Dermis microvascular lymphatic vessel endothelial cell (primary cell): Measurements from ENCODE around the gene NR1H4. TPM values are rescaled to one million over a fixed set of nuclear protein-coding genes. Genes with fewer than 3 reads are reported as not detected.
"Not testable (repeated sequence)": the region's sequence is repeated elsewhere in the genome, so short reads cannot be mapped to it uniquely, and the experiment has no call there.

ENCODE experiments used
- DNase-seq, 2 donors: peaks; one replicate each; pipeline versions ENCODE4 v3.0.0 to v3.0.0-alpha.2; 2010; ENCODE audit warnings: low read depth in 2 of 2
- total RNA-seq: library from RNA; depleted of rRNA; stranded (reverse); fragments of >200 nt; gene quantifications from 2 replicates; pipeline ENCODE4 v1.2.1, GENCODE V29; 2014

Gene NR1H4
- total RNA-seq, 1 donor from 2014 or later: not detected

DNA sequence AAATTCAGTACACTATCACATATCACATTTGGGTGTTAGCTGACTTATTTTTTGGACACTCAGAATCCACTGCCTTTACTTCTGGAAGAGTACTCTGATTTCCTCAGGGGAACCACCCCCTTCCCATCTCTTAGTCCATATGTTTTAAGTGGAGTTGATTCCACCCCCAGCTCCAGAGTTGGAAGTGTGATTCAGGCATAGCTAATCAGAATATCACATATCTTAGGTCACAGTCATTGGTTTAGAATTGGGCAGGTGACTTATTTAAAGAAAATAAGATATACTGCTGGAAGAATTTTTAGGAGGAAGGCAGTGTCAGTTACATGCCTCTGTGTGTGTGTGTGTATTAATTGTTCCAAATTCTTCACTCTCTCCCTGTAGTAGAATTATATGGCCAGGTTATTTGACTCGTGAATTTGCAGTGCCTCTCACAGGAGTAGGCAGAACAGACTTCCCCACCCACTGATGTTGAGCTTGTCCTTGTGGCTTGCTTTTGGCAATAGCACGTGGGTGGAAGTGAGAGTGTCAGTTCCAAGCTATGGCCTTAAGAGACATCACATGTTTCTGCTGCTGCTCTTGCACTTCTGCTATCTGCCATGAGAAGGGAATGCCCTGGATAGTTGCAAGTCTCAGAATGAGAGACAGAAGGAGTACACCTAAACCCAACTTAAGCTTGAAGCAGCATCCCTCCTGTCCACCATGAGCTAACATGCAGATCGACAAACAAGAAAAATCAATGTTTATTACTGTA lies 93.4 kb downstream of the NR1H4 start:
- no peak for DNase-seq

DNA sequence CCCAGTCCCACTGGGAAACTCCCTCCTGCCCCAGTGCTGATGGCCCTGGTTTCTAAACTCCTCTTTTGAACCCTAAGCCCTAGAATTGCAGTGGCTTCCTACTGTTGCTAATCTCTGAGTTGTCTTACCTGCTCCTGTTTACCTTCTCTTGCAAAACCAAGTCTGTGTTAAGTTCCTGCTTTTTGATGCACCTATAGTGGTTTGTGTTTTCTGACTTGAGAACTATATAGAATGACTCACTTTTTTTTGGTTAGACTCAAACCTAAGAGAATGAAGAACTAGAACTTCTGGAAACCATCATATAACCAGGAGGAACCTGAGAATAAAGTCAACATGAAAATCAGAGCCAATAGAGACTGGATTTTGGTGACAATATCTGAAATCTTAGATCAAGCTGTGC lies 94.3 kb downstream of the NR1H4 start:
- DNase-seq: no peak

DNA sequence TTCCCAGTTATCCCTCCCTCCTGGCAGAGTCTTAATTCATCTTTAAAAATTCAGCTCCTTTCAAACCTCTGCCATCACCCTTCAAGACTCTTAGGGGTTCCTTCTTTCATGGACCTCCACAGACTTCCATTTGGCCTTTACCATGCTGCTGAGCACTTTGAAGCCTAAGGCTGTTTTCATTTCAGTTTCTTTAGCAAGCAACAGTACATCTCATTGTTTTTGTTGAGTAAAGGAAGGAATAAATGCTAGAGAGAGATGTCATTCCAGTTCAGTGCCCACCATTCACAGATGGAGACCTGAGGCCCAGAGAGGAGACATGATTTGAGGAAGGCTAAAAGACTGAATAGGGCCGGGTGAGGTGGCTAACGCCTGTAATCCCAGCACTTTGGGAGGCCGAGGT lies 98.5 kb downstream of the NR1H4 start:
- DNase-seq: no peak

DNA sequence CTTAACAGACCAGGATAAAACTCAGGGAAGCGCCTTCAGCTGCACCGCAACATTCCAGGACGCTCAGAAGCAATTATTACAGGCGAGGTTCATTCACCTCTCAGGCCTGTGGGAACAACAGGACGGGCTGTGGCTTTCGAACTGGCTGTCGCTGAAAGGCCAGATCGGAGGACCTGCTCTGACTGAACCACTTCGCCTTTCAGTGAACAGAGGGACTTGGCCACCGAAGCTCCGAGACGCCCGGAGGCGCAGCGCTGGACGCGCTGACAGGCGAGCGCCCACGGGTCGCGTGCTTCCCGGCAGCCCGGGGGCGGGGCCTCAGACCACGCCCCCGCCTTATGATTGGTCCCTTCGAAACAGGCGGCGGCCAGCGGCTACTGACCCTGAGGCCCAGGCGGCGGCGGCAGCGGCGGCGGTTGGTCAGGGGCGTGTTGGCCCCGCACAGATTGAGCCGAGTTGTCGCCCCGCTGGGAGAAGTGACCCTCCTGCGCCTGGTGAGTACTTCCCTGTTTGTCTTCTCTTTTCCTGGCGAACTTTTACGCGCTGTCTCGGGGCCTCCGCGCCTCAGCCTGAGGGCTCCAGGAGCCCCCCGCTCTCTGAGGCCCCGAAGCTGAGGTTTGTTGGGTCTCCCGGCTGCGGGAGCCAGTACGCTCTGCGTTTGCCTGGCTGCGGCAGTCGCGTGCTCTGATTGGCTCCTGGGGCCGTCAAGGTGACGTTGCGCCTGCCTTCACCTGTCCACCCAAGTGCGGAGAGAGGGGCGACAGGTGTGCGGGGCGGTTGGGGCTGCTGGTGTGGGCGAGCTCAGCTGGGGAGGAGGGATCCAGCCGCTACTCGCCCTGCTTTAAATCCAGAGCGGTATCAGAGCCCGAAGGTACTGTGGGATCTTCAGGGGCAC lies 99.9 kb downstream of the NR1H4 start, which contains the start of gene GAS2L3:
Gene GAS2L3, plus strand, starts transcription at position 393 of the 895 bp plus-strand sequence. CDS start 21,221 bp downstream, outside the sequence.
- DNase-seq: peak; percentile 63 to 94

DNA sequence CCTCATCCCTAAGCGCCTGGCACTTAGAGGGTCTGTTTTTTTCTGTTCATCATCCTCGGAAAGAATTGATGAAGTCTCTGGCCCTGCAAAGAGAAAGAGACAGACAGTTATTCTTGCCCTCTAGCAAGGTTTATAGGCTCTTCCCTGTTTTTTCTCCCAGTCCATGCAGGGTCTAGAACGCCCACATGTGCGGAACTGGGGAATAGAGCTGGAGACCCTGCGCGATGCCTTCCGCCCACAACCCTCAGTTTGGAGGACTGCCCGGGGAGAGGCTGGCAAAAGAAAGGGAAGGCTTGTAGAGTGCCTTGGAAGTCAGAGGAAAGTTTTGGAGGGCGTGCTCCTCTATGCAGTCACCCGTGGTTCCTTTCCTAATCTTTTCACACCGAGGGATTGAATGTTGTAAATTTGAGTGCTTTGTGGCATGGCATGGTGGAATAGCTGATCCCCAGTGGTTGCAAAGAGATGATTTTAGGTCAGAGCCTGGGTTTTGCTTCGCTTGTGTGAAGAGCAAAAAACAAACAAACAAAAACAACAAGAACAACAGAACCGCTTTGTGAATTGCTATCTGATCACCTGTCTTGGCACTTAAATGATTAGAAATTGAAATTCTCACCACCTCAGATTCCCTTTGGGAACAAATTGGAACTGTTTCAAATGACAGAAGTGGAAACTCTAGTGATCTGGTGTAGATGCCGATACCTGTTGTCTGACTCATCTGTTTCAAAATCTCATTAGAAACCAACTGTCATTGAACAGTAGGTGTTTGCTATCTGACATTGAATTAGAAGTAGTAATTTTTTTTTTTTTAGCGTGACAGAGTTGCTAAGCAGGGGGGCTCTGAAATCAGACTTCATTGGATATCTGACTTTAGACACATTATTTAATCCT lies 100.8 kb downstream of the NR1H4 start:
- peak in 1 of 2 donors; percentile 27 for DNase-seq

DNA sequence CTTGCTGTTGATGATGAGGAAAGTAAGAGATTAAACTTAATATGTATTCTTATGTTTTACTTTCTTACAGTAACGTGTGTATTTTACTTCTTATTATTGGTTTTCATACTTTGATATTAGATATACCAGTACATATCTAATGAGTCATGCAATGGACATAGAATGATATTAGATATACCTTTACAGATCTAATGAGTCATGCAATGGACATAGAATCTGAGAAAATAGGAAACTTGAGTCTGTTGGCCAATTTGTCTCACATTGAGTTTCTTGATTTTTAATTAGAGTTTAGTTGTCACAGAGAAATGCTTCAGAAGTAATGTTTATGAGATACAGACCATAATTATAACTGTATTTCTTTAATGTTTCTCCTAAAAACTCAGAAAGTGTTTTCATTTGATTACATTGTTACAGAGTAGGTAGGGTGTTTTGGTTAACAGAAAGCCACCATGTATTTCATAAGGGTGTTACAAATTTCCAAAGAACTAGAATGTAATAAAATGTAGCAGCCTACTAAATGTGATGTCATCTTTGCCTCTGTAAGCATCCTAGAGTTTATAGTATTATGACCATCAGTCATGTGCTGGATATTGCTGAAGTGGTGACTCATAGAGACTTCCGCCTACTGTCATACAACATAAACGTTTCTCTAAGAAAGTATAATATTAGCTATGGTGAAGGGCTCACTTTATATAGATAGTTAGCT lies 102.8 kb downstream of the NR1H4 start:
- DNase-seq: peak; percentile 79 to 93

DNA sequence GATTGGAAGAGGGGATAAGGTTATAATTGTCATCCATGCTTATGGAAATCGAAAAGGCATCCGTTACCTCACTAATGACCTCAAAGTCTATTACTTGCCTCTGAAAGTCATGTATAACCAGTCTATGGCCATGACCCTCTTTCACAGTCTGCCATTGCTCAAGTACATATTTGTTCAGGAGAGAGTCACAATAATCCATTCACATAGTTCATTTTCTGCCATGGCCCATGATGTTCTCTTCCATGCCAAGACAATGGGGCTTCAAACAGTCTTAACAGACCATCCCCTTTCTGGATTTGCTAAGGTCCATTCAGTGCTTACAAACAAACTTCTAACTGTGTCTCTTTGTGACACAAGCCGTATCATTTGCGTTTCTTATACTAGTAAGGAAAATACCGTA lies 105.3 kb downstream of the NR1H4 start:
- DNase-seq: no peak

DNA sequence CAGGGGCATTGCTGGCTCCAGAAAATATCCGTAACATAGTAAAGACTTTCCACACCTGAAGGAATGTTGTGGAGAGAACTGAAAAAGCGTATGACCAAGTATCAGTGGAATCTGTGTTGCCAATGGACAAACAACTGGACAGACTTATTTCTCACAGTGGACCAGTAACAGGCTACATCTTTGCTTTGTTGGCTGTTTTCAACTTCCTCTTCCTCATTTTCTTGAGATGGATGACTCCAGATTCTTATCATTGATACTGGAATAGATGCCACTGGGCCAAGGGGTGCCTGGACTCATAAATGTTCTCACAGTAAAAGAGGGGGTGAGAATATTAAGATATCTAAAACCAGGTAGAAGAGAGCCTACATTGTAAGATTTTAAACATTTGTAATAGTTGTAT lies 106.2 kb downstream of the NR1H4 start:
- no peak for DNase-seq

DNA sequence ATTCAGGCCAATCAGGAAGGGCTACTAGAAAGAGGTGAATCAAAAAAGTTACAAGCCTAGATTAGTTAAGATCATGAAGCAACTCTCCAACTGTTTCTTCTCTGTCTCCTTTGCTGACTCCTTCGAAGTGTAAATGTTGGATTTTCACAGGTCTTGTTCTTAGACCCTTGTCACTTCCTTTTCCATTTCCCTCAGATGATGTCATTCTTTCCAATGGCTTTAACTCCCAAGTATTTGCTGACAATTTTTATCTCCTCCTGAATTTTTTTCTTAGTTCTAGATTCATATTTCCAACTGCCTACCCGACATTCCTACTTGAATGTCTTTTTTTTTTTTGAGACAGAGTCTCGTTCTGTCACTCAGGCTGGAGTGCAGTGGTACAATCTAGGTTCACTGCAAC lies 110.6 kb downstream of the NR1H4 start:
- peak in 1 of 2 donors; percentile 66 for DNase-seq

DNA sequence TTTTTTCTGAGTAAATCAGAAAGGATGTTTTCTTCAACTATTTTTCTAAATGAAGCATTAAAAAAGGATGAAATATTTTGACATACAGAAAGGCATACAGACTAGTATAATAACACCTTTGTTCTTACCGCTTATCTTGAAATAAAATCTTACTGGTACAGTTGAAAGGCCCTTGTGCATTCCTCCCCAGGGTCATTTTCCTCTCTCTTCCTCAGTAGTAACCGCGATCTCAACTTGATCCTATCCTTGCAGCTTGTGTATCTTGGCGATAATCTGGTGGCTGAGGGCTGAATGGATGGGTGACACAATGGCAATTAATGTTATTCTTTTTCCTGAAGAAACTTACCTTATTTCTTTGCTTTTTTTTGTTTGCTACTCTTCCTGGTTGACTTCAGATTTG lies 118.3 kb downstream of the NR1H4 start:
- DNase-seq: no peak

DNA sequence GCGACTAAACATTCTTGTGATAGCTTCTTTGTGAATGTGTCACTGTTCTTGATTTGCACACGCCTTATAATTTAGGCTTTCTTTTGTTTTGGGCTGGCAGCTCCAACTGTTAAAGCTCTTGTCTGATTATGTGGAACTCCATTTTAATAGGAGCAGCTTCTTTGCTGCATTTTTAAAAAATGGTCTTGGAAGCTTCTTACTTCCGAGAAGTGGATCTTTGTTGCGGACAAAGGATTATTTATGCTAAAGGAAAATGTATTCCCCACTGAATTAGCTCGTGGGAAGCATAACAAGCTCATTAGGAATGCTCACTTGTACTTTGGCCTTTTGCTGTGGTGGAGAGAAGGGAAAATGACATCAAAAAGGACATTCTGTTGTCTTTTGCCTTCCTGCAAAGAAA lies 119.8 kb downstream of the NR1H4 start:
- DNase-seq: peak in 1 of 2 donors; percentile 9

DNA sequence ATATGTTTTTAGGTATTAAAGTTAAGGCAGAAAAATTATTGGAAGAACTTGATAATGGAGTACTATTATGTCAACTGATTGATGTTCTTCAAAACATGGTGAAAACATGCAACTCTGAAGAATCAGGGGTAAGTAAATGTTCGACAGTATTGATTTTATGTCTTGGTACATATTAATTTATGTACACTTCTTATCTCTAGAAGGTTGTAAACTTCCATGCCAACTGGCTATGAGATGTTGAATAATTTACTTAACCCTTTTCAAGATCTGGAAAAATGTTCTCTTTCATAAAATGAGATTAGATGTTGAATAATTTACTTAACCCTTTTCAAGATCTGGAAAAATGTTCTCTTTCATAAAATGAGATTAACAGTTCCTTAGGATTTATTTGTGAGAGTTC lies 128.0 kb downstream of the NR1H4 start:
- no peak for DNase-seq

DNA sequence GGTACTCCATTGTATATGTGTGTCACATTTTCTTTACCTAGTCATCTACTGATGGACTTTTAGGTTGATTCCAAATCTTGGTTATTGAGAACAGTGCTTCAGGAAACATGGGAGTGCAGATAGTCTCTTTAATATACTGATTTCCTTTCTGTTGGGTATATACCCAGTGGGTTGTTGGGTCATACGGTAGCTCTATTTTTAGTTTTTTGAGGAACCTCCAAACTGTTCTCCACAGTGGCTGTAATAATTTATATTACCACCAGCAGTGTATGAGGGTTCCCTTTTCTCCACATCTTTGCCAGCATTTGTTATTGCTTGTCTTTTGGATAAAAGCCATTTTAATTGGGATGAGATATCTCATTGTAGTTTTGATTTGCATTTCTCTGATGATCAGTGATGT lies 129.3 kb downstream of the NR1H4 start:
- DNase-seq: not testable (repeated sequence)

DNA sequence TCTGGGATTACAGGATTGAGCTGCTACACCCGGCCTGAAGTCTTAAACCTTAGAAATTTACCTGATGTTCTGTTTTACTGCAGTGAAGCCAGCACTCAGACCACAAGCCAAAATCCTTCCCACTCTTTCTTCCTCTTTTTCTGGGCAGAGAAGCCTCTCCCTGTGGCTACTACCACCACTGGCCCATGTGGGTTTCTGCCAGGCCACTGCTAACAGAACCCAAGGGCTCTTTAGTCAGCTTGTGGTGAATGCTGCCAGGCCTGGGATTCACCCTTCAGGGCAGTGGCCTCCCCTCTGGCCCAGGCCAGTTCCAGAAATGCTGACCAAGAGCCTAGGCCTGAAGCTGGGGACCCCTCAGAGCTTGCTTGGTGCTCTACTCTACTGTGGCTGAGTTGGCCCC lies 135.1 kb downstream of the NR1H4 start:
- DNase-seq: no peak

DNA sequence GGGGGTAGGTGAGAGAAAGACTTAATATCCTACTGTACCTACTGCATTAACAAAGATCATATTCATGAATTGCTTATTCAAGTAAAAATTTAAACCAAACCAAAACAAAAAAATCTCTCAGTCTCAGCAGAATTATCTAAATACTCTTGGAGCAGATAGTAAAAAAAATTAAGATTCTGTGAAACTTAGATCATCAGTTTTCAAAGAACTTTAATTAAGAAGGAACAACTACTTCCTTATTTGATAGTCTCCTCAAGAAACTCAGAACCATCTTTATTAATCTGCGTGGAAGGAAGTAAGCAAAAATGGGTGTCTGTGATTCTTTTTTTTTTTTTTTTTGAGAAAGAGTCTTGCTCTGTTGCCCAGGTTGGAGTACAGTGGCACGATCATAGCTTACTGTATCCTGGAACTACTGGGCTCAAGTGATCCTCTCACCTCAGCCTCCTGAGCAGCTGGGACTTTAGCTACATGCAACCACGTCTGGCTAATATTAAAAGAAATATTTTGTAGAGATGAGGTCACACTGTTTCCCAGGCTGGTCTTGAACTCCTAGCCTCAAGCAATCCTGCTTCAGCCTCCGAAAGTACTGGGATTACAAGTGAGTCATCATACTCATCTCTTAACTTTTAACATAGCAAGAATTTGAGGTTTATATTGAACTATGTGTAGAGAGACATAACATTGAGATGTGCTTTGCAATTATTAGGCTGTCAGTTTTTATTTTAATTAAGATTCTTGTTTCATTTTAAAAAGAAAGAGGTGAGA lies 137.2 kb downstream of the NR1H4 start:
- DNase-seq: no peak

DNA sequence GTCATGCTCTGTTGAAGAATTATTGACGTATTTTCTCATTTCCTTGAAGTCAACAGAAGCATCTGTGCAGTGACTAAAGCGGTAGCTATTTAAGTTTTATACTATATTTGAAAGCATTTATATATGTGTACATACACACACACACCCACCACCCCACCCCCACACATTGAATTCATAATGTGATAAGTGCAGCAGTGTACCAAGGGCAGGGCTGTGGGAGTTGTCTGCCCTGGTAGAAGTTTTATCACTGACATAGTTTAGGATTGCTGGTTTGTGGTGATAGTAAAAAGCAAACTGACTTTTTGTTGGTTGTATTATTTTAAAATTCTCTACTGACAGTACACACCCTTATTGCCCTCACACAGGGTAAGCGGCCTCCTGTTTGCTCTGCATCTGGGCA lies 138.9 kb downstream of the NR1H4 start:
- DNase-seq: no peak
